HepG2 (cell line): ENCODE data around the gene SIX3. TPM values are rescaled to one million over a fixed set of nuclear protein-coding genes. Genes with fewer than 3 reads are reported as not detected.

Experiments
- ATAC-seq: fragments of 200-7000 bp; cut with Tn5 transposase; 3 replicates; pipeline ENCODE4 v1.9.1; 2020; ENCODE audit warnings: mild to moderate bottlenecking, moderate library complexity
- BruUV-seq: library from RNA; stranded (reverse); fragments of 400-500 nt; replicated peaks from 2 replicates; lab custom pipeline; 2021; lab: Mats Ljungman, UMichigan
- CTCF ChIA-PET: fragments of 300-600 bp; formaldehyde crosslinking; extraction: SDS; loops from one replicate; lab custom pipeline; 2021; ENCODE audit warnings: low total read pairs, inconsistent platforms, low intra/inter-chr PET ratio; lab: Yijun Ruan, JAX
- POLR2A ChIA-PET: fragments of 350-600 bp; sonication (Branson Sonifier 250); formaldehyde crosslinking; loops from one replicate; lab custom pipeline; 2020; ENCODE audit warnings: antibody characterized with exemption, inconsistent platforms; lab: Yijun Ruan, JAX
- DNase-seq: peaks from one replicate; pipeline ENCODE4 v3.0.0-alpha.2; 2015; ENCODE audit warnings: low spot score
- FAIRE-seq: peaks from 3 replicates; lab custom pipeline; 2011; peaks lifted over from hg19 to GRCh38; lab: Jason Lieb, UNC
- H2AFZ ChIP-seq: one replicate; pipeline ENCODE4 v1.6.1; 2011; ENCODE audit warnings: low read length, inconsistent platforms
- H3K27ac ChIP-seq: fragments of 300-600 bp; 3 replicates; pipeline ENCODE4 v1.8.0; 2011; ENCODE audit warnings: mixed run types, mild to moderate bottlenecking, mixed read lengths, low read length, inconsistent platforms; ENCODE audit not compliant: insufficient read depth; ENCODE audit errors: extremely low read length
- H3K27me3 ChIP-seq, 2 experiments: fragments of 200-600 bp in 1 of 2; 2 replicates in 1 of 2; 3 replicates in 1 of 2; pipeline versions ENCODE4 v1.6.0 to v1.8.0; 2011; ENCODE audit warnings: low read length in 2 of 2, mild to moderate bottlenecking in 2 of 2, moderate library complexity in 2 of 2, inconsistent platforms in 1 of 2; ENCODE audit not compliant: insufficient read depth in 2 of 2, control insufficient read depth in 1 of 2
- H3K36me3 ChIP-seq, 2 experiments: fragments of 200-600 bp in 1 of 2; replicated peaks in 1 of 2; 2 replicates in 1 of 2; 3 replicates in 1 of 2; pipeline versions ENCODE4 v1.5.1 to v1.8.0; 2011; ENCODE audit warnings: low read length in 2 of 2, inconsistent platforms in 1 of 2; ENCODE audit not compliant: insufficient read depth in 2 of 2, control insufficient read depth in 1 of 2
- H3K4me1 ChIP-seq: 2 replicates; pipeline ENCODE4 v1.5.1; 2012; ENCODE audit warnings: low read length, inconsistent platforms; ENCODE audit not compliant: insufficient read depth
- H3K4me2 ChIP-seq: 2 replicates; pipeline ENCODE4 v1.6.0; 2011; ENCODE audit warnings: low read depth, low read length, inconsistent platforms
- H3K4me3 ChIP-seq, 3 experiments: fragments of 200-600 bp in 1 of 3; sonication (generic), shearing (Covaris generic) in 1 of 3; replicated peaks in 1 of 3; 2 replicates each; pipeline ENCODE4 v1.5.1; 2011 to 2016; ENCODE audit warnings: low read length in 3 of 3, inconsistent platforms in 2 of 3, low read depth in 2 of 3, mild to moderate bottlenecking in 2 of 3, control low read depth in 1 of 3, mixed read lengths in 1 of 3; ENCODE audit not compliant: insufficient read depth in 1 of 3
- H3K79me2 ChIP-seq: one replicate; pipeline ENCODE4 v1.6.1; 2011; ENCODE audit warnings: low read length, inconsistent platforms; ENCODE audit not compliant: insufficient read depth
- H3K9ac ChIP-seq: 2 replicates; pipeline ENCODE4 v1.6.0; 2011; ENCODE audit warnings: mild to moderate bottlenecking, low read depth, low read length, inconsistent platforms; ENCODE audit not compliant: insufficient read depth
- H3K9me3 ChIP-seq: 2 replicates; pipeline ENCODE4 v1.5.1; 2012; ENCODE audit warnings: mild to moderate bottlenecking, low read length
- H4K20me1 ChIP-seq: 2 replicates; pipeline ENCODE4 v1.6.0; 2011; ENCODE audit warnings: inconsistent platforms, mild to moderate bottlenecking, low read length, moderate library complexity; ENCODE audit not compliant: insufficient read depth
- CBX2 ChIP-seq, 2 experiments: fragments of 200-600 bp in 1 of 2; sonication (generic); formaldehyde crosslinking in 1 of 2; IDR thresholded peaks; 2 replicates each; pipeline versions ENCODE4 v1.7.0 to v1.8.1; 2018 to 2022; ENCODE audit warnings: low read depth in 2 of 2, low read length in 1 of 2, mild to moderate bottlenecking in 1 of 2, missing genetic modification reagents in 1 of 2
- FOSL2 ChIP-seq: sonication (generic); formaldehyde crosslinking; IDR thresholded peaks from 2 replicates; pipeline ENCODE4 v1.4.0; 2020; ENCODE audit warnings: missing genetic modification reagents
- HNF1B ChIP-seq: sonication (generic); formaldehyde crosslinking; IDR thresholded peaks from 2 replicates; pipeline ENCODE4 v1.5.1; 2020; ENCODE audit warnings: mild to moderate bottlenecking, moderate library complexity, missing genetic modification reagents
- PHF8 ChIP-seq: sonication (generic); formaldehyde crosslinking; IDR thresholded peaks from 2 replicates; pipeline ENCODE4 v1.5.0; 2020; ENCODE audit warnings: missing genetic modification reagents
- RARG ChIP-seq: sonication (generic); formaldehyde crosslinking; IDR thresholded peaks from 2 replicates; pipeline ENCODE4 v1.4.0; 2020; ENCODE audit warnings: low read depth, mild to moderate bottlenecking, missing genetic modification reagents
- ZNF230 ChIP-seq: sonication (generic); formaldehyde crosslinking; IDR thresholded peaks from 2 replicates; pipeline ENCODE4 v1.4.0; 2020; ENCODE audit warnings: mild to moderate bottlenecking, missing genetic modification reagents
- ZNF44 ChIP-seq: sonication (generic); formaldehyde crosslinking; IDR thresholded peaks from 2 replicates; pipeline ENCODE4 v1.5.1; 2020; ENCODE audit warnings: mild to moderate bottlenecking, missing genetic modification reagents
- ZNF468 ChIP-seq: sonication (generic); formaldehyde crosslinking; IDR thresholded peaks from 2 replicates; pipeline ENCODE4 v1.8.0; 2022; ENCODE audit warnings: mild to moderate bottlenecking, moderate library complexity, missing genetic modification reagents
- WGBS: methylation state at CpG from one replicate; pipeline ENCODE4 v1.1.6; 2017; ENCODE audit warnings: low lambda C conversion rate; 5-methylcytosine and 5-hydroxymethylcytosine counted together
- in situ Hi-C: cut with HindIII; loops from 2 replicates; pipeline ENCODE4 v1.10.0; 2017; ENCODE audit warnings: low pct_unique_long_range_greater_than_20kb; ENCODE audit not compliant: extremely low pct_ligation_motif_present
- intact Hi-C: fragments of 100-400 bp; cut with micrococcal nuclease; formaldehyde crosslinking; loops from one replicate; pipeline ENCODE4 v1.10.0; 2022; ENCODE audit not compliant: unreplicated experiment
- polyA plus RNA-seq, 8 experiments: library from polyadenylated mRNA; depleted of rRNA in 3 of 8; stranded (reverse) in 7 of 8; unstranded in 1 of 8; fragments of >200 nt; fragmentation: Illumina TruSeq in 4 of 8; extraction: Trizol in 4 of 8; gene quantifications; 2 replicates each; pipeline versions ENCODE4 v1.2.1 to v1.2.3, GENCODE V29; 2011 to 2016; ENCODE audit warnings: low read depth in 4 of 8, missing spikeins in 1 of 8, mixed read lengths in 1 of 8; ENCODE audit not compliant: insufficient read depth in 1 of 8
- total RNA-seq, 5 experiments: library from RNA; depleted of rRNA; stranded (reverse); fragments of >200 nt; fragmentation: Illumina TruSeq; extraction: Trizol; gene quantifications; 2 replicates each; pipeline ENCODE4 v1.2.3, GENCODE V29; 2016; ENCODE audit warnings: low read depth in 1 of 5

The SIX3 gene
- total and polyA plus RNA-seq, 2 of the 13 experiments (the other 11 are each of a cell fraction or from before 2014, with no cell fraction given): not detected

- Histone ChIP-seq H4K20me1 (no peaks in the 10 kb centered on the region), H3K9me3 (no peaks in the 10 kb centered on the region), H3K36me3 (no peaks in the 10 kb centered on the region), H3K4me2 (no peak overlapping the region), H3K27ac (no peak overlapping the region), H3K4me3 (no peak overlapping the region), H2AFZ (no peak overlapping the region), H3K79me2 (no peaks in the 10 kb centered on the region), H3K27me3 (peaks cover 0 to 20% of the 10 kb centered on the region in 2 experiments; a peak in 2 of 5 replicates), H3K9ac (no peak overlapping the region), H3K4me1 (no peaks in the 10 kb centered on the region)
- TF ChIP-seq ZNF44 (CRISPR knock-in tag) (no peak), RARG (CRISPR knock-in tag) (no peak), CBX2 (IDR thresholded peaks at IDR 0.05; ENCODE audit: low read depth, low read length) (no peak), CBX2 (CRISPR knock-in tag; IDR thresholded peaks at IDR 0.05; ENCODE audit: low read depth) (no peak), ZNF468 (CRISPR knock-in tag) (no peak), HNF1B (CRISPR knock-in tag) (no peak), ZNF230 (CRISPR knock-in tag) (no peak), PHF8 (CRISPR knock-in tag) (no peak), FOSL2 (CRISPR knock-in tag) (no peak)
- DNase-seq: no peak
- intact Hi-C loops (no loop called here), in situ Hi-C loops (no loop called here)
- ChIA-PET POLR2A (no interaction called here), CTCF (no interaction called here)
- WGBS: 58% methylated on average over 8 of the region's 15 CpGs
- ATAC-seq: no peak
- no peak for FAIRE-seq
- no TSS peak for BruUV-seq
Measured at GRCh38 chr2:44970846-44971450, 29.4 kb downstream of the SIX3 start.
